ENCODE data around the gene LPCAT1. TPM values are rescaled to one million over a fixed set of nuclear protein-coding genes. Genes with fewer than 3 reads are reported as not detected.
"Not testable (repeated sequence)": the region's sequence is repeated elsewhere in the genome, so short reads cannot be mapped to it uniquely, and the experiment has no call there.

Gene LPCAT1, protein sequence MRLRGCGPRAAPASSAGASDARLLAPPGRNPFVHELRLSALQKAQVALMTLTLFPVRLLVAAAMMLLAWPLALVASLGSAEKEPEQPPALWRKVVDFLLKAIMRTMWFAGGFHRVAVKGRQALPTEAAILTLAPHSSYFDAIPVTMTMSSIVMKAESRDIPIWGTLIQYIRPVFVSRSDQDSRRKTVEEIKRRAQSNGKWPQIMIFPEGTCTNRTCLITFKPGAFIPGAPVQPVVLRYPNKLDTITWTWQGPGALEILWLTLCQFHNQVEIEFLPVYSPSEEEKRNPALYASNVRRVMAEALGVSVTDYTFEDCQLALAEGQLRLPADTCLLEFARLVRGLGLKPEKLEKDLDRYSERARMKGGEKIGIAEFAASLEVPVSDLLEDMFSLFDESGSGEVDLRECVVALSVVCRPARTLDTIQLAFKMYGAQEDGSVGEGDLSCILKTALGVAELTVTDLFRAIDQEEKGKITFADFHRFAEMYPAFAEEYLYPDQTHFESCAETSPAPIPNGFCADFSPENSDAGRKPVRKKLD
- total RNA-seq = 18.7 and 26.3 TPM in 2 replicates

GRCh38 chr5:1523793-1524480 lies at the start of gene LPCAT1:
LPCAT1 (minus strand) TSS chr5:1523960; CDS start chr5:1523844, 116 bp downstream.
- peak; percentile 32 to 79 for DNase-seq (ENCODE audit: low read depth in 2 of 2)

- not testable (repeated sequence) for DNase-seq (ENCODE audit: low read depth in 2 of 2)
Observed at GRCh38 chr5:1571875-1572274, 48.1 kb upstream of the LPCAT1 start.

- no peak for DNase-seq (ENCODE audit: low read depth in 2 of 2)
Observed at GRCh38 chr5:1570975-1571374, 47.2 kb upstream of the LPCAT1 start.

- peak; percentile 82 to 96 for DNase-seq (ENCODE audit: low read depth in 2 of 2)
Observed at GRCh38 chr5:1568201-1568979, 44.6 kb upstream of the LPCAT1 start.

GRCh38 chr5:1567527-1568200 lies 43.9 kb upstream of the LPCAT1 start:
- DNase-seq (ENCODE audit: low read depth in 2 of 2) = not testable (repeated sequence)

GRCh38 chr5:1565737-1566734 lies 42.3 kb upstream of the LPCAT1 start:
- DNase-seq (ENCODE audit: low read depth in 2 of 2) = no peak

DNA sequence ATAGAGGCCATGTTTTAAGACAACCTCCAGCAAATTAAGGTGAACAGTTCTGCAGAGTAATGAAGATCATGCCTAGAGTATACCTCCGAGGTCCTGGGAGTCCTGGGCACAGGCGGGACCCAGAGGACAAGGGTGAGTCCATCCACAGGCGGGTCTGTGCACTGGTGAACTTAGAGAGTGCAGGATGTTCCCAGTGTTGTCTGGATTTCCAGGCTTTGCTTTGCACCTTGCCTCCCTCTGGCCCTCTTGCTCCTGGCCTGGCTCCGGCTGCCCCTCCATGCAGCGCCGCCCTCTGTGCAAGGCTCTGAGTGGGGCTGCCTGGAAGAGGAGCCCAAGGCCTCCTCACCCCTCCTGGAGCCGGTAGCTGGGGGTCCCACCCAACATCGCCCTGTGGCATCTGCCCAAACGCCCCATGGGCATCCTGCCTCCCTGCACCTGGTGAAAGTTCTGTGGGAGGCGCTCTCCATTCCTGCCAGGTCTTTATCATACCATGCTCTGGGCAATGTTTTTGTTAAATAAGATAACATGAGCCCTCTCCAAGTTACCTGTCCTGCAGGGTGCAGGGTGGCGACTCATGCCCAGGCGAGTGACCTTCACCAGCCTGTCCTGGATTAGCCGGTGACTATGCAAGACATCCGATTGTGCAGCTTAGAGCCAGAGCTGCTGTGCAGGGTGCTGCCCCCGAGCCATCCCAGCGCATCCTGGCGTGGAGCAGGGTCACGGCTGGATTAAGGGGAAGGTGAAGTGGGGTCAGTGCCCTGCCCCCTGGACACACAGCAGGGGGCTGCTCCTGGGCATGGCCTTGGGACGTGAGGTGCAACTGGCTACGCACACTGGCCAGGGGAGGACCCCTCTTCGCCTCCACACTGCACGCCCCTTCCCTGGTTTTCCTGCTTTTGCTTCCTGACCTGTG lies 41.3 kb upstream of the LPCAT1 start:
- DNase-seq (ENCODE audit: low read depth in 2 of 2) = no peak

DNA sequence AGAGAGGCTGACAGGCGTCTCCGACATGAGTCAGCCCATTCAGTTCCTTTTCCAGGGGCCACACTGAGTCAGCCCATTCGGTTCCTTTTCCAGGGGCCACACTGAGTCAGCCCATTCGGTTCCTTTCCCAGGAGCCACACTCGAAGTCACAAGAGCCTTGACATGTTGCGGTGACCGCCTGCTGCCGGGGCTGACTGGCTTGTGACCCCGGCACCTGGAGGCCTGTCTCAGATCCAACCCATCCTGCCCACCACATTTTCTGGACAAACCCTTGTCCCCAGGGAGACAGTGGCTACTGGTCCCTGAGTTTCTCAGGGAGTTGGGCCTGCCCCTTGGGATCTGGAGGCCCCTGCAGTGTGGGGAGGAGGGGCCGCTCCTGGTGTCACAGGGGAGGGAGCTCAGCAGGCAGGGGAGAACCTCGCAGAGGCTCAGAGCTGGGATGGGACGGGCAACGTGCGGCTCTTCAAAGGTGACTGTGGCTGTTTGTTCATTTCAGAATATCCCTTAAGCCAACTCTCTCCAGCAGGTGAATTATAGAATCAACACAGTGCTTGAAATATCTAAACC lies 40.5 kb upstream of the LPCAT1 start:
- peak in 1 of 2 donors; percentile 67 for DNase-seq (ENCODE audit: low read depth in 2 of 2)

DNA sequence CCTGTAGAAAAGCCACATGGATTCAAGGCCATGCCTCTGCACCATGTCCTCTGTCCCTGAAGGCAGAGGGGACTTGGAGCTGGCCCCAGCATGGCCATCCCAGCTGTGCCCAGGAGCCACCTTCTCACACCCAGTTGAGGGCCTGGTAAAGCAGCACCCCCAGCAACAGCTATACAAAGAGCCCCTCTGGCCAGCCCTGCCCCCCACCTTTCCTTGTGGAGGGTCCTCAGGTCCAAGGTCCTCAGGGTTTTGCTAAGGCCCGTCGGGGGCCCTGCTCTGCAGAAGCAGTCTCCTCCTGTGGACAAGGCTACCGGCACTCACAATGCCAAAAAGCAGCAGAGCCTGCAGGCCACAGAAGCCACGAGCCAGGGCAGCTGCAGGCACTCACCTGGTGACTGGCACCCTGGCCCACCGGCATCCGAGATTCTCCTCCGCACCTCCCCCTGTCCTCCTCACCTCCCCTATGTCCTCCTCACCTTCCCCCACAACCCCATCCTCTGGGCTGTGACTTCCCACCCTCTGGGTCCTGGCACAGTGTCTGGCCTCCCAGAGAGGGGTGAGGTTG lies 39.9 kb upstream of the LPCAT1 start:
- no peak for DNase-seq (ENCODE audit: low read depth in 2 of 2)

GRCh38 chr5:1563051-1563461 lies 39.3 kb upstream of the LPCAT1 start:
- no peak for DNase-seq (ENCODE audit: low read depth in 2 of 2)

GRCh38 chr5:1562599-1562998 lies 38.8 kb upstream of the LPCAT1 start:
- no peak for DNase-seq (ENCODE audit: low read depth in 2 of 2)

- no peak for DNase-seq (ENCODE audit: low read depth in 2 of 2)
Observed at GRCh38 chr5:1561402-1561929, 37.7 kb upstream of the LPCAT1 start.

DNA sequence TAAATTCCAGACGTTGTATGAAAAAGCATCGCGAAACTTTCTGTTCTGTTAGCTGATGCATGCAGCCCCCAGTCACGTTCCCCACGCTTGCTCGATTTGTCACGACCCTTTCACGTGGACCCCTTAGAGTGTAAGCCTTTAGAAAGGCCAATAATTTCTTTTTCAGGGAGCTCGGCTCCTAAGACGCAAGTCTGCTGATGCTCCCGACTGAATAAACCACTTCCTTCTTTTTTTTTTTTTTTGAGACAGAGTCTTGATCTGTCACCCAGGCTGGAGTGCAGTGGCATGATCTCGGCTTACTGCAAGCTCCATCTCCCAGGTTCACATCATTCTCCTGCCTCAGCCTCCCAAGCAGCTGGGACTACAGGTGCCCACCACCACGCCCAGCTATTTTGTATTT lies 36.7 kb upstream of the LPCAT1 start:
- DNase-seq (ENCODE audit: low read depth in 2 of 2) = not testable (repeated sequence)

- no peak for DNase-seq (ENCODE audit: low read depth in 2 of 2)
Observed at GRCh38 chr5:1558944-1559343, 35.2 kb upstream of the LPCAT1 start.

DNA sequence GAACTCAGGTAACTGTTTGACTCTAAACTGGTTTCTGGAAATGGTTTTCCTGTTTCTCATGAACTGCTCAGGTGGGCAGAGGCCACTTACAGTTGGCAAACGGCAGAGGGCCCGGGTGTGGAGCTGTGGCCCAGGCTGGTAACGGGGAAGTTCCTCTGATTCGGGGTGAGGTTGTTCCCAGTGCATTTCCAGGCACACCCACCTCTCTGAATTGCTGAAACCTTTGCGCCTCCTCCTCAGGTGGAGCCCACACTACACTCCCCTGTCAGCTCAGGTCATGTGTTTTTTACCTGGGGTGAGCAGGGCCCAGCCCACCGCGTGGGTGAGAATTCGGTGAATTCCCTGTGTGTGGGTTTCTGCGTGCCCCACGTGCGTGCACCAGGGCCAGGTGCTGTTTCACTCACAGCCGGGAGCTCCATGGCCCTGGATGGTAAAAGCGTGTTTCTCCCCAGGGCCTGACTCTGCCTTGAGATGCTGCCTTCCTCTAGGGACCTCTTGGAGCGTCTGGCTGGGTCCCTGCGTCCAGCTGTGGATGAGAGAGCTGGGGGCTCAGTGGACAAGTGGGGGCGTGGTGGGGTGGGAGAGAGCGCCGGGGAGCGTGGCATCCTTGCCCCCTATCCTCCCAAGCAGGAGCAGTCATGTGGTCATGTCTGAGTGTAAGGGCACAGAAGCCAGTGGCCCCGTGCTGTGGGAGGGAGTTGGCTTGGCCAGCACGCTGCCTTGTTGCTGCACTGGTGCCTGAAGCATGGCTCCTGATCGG lies 33.5 kb upstream of the LPCAT1 start:
- no peak for DNase-seq (ENCODE audit: low read depth in 2 of 2)

DNA sequence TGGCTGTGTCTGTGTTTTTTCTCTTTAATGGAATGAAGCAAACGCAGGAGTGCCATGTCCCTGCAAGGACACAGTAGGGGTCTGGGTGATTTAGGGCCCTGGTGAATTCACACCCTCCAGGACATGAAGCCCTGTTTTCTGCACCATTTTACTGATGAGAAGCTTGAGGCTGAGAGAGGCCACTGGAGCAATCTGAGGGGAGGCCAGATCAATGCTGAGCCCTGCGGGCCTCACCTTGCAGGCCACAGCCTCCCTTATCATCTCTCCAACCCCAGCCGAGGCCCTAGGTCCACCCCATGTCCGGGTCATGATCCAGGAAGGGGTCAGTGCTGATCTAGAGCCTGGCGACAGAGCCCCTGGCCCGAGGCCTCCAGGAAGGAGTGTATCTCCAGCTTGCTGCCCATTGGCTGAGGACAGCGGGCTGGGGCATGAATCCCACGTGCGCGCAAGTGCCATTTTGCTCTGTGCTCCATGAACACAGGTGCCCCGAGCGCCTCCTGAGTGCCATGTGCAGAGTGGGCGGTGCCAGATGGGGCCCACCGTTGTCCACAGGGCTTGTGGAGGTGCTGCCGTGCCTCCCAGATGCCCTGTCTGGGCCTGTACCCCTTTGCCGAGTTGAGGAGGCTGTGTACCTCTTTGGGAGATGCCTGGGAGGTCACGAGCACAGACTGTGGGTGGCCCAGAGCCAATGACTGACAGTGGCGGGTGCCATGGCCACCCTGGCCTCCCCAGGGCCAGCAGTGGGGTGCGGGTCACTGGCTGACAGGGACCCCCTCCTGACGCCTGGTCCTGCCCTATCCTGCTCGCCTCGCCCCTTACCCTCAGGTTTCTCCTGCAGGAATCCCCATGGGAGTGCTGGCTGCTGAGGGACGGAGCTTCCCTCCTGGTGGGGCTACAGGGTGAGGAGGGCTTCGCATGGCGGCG lies 32.3 kb upstream of the LPCAT1 start:
- no peak for DNase-seq (ENCODE audit: low read depth in 2 of 2)

Measured in dermis microvascular lymphatic vessel endothelial cell (primary cell).